Retinal pigment epithelial cell (primary cell): ENCODE data around the gene DRC7.
"Not testable (repeated sequence)": the region's sequence is repeated elsewhere in the genome, so short reads cannot be mapped to it uniquely, and the experiment has no call there.

ENCODE experiments used
- DNase-seq: peaks from one replicate; pipeline ENCODE4 v3.0.0-alpha.2; 2010; ENCODE audit warnings: low read depth
- H3K4me3 ChIP-seq: 2 replicates; pipeline ENCODE4 v1.5.1; 2011; ENCODE audit warnings: mild to moderate bottlenecking, low read length, control low read depth, moderate library complexity
- CTCF ChIP-seq: conservative IDR thresholded peaks from 2 replicates; pipeline ENCODE4 v1.5.1; 2011; ENCODE audit warnings: low read depth, low read length, control low read depth, inconsistent platforms

Gene DRC7

GRCh38 chr16:57709663-57710062, 15.1 kb downstream of the DRC7 start:
- H3K4me3 ChIP-seq: no peak overlapping the region
- no peak for DNase-seq
- no peak for TF ChIP-seq CTCF

GRCh38 chr16:57711346-57711745, 16.7 kb downstream of the DRC7 start:
- DNase-seq: no peak
- TF ChIP-seq CTCF: no peak
- no peak overlapping the region for H3K4me3 ChIP-seq

- H3K4me3 ChIP-seq: no peak overlapping the region
- no peak for TF ChIP-seq CTCF
- DNase-seq: no peak
Observed at GRCh38 chr16:57711993-57712392, 17.4 kb downstream of the DRC7 start.

GRCh38 chr16:57712569-57712968, 18.0 kb downstream of the DRC7 start:
- DNase-seq, H3K4me3 ChIP-seq: not testable (repeated sequence)

- H3K4me3 ChIP-seq: no peak overlapping the region
- TF ChIP-seq CTCF: no peak
- no peak for DNase-seq
Observed at GRCh38 chr16:57713596-57713995, 19.0 kb downstream of the DRC7 start.

GRCh38 chr16:57714047-57714446, 19.4 kb downstream of the DRC7 start:
- no peak for DNase-seq
- no peak overlapping the region for H3K4me3 ChIP-seq
- TF ChIP-seq CTCF: no peak

- peak; percentile 81 for TF ChIP-seq CTCF
- no peak for DNase-seq
- H3K4me3 ChIP-seq: no peak overlapping the region
Observed at GRCh38 chr16:57720142-57720575, 25.6 kb downstream of the DRC7 start.
